Kasumi-1 (cell line): ENCODE results near the gene ZNF383.
"Not testable (repeated sequence)": the region's sequence is repeated elsewhere in the genome, so short reads cannot be mapped to it uniquely, and the experiment has no call there.

ENCODE experiments used
- DNase-seq, 2 experiments: peaks; one replicate each; lab custom pipeline; 2025; lab: John Stamatoyannopoulos, UW

The ZNF383 gene

DNA sequence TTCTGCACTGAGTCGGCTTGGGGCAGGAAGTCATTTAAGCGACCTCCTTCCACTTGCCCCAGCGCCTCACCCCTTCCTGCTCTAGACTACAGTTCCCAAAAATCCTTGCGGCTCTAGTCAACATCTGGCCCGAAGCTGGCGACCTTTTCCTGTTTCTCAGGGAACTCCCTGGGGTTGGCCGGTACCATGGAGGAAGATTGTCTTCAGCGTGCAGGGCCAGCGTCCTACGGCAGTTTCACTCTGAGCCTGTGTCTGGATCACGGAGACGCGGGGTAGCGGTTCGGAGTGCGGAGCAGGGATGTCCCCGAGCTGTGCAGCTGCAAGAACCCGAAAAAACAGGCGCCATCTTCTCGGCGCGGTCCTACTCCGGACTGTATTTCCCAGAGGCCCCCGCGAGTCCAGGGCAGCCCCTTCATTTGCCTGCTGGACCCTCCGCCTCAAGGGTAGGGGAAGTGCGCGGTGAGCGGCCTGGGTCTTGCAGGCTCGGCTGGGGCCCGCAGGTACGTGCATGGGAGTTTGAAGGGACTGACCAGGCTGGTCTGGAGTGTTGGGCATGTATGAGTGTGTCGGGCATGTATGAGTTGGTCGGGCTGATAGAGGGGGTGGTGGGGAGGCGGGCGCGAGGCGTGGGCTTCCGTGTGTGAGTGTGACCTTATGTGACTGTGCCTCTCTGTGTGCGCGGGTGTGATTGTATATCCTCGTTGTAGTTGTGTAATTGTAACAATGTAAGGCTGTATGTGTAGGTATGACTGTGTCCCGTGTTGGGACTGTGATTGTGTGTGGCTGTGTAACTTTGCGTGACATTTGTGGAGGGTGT is at the start of gene ZNF383:
Gene ZNF383 (plus strand): TSS at position 440 of the 817 bp plus-strand sequence. CDS start 12,240 bp downstream, outside the sequence.
- DNase-seq, result peak; percentile 98 to 99

DNA sequence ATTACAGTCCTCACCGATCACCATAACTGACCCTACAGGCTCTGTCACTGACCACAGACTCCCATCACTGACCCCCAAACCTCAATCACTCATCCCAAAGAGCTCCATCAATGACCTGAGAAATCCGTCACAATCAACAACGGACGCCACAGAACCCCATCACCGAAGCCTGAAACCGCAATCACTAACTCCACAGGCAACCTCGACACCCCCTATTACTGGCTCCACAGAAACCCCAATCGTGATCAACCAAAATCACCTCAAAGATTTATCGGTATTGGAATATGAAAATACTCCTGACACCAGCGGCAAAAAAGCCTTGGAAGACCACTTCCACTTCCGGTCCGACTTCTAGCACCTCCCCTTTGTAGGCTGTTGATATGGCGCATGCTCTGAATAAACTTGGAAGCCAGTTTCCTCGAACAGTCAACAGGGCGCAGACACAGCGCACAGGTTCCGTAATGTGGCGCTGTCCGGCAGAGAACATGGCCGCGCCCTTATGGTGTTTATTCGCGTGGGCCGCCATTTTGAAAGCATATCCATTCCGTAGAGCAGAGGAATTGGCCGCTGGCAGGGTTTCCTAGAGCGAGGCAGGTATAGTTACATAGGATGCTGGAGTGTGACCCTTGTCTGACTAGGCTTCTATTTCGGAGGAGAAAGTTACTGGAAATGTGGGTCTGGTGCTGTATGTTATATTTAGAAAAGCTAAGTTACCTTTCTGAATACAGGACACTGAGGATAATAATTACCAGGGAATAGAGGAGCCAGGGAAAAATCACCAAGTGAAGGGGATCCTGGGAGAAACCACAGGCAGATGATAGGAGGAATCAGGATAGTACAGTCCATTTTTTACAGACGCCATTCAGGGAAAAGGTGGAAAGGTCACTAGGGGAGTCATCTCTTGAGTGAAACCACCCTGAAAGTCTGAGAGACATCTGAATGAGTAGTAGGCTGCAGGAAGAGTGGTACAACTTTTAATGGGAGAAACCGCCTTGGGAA is 45.3 kb upstream of the ZNF383 start, which contains the start of gene ZNF585A:
Gene ZNF585A (minus strand): TSS at position 328 of the 999 bp plus-strand sequence. CDS start 2,785 bp downstream, outside the sequence.
- peak; percentile 71 to 76 for DNase-seq

DNA sequence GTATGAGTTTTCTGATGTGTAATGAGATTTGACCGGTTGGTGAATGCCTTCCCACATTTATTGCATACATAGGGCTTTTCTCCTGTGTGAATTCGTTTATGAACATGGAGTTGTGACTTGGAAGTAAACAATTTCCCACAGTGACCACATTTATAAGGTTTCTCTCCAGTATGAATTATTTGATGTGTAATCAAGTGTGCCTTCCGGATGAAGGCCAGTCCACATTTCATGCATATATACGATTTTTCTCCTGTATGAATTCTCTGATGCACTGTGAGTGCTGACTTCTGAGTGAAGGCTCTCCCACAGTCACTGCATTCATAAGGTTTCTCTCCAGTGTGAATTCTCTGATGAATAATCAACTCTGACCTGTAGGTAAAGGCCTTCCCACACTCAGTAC is 31.9 kb upstream of the ZNF383 start:
- not testable (repeated sequence) for DNase-seq

DNA sequence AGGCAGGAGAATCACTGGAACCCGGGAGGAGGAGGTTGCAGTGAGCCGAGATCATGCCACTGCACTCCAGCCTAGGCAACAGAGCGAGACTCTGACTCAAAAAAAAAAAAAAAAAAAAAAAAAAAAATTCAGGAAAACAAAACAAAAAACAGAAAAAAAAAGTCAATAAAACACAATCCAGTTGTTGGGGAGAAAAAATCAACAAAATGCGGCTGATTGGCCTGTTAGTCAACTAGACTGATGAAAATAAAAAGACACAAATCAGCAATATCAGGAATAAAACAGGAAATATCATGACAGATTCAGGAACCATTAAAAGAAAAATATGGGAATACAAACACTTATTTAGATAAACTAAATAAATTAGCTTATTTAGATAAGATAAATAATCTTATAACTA is 22.8 kb upstream of the ZNF383 start:
- DNase-seq, result not testable (repeated sequence)

DNA sequence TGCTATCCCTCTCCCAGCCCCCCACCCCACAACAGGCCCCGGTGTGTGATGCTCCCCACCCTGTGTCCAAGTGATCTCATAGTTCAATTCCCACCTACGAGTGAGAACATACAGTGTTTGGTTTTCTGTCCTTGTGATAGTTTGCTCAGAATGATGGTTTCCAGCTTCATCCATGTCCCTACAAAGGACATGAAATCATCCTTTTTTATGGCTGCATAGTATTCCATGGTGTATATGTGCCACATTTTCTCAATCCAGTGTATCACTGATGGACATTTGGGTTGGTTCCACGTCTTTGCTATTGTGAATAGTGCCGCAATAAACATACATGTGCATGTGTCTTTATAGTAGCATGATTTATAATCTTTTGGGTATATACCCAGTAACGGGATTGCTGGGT is 20.9 kb upstream of the ZNF383 start:
- not testable (repeated sequence) for DNase-seq

DNA sequence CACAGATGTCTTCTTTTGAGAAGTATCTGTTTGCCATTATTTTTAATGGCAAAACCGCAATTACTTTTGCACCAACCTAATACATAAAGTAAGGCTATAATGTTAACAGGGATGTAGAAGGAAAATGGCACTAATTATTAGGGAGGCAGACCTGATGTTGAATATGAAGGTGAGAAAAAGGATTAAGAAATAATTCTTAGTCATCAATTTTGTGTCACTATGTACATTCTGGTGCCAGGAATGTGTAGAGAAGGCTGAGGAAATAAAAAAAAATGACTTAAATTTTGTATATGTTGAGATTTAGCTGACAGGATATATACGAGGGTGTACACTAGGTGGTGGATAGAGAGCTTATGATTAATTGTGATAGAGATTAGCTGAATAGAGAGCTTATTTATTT is 20.2 kb upstream of the ZNF383 start:
- no peak for DNase-seq

DNA sequence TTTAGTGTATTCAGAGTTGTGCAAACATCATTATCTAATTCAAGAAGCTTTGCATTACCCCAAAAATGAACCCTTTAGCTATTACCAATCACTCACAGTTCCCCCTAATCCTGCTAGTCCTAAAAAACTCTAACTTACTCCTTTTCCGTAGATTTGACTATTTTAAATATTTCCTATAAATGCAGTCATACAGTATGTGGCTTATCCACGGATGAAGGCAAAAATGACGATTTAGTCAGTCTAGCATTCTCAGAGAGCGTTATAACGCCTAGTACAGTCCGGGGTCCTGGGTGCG is 587 bp upstream of the ZNF383 start:
- DNase-seq, result no peak

DNA sequence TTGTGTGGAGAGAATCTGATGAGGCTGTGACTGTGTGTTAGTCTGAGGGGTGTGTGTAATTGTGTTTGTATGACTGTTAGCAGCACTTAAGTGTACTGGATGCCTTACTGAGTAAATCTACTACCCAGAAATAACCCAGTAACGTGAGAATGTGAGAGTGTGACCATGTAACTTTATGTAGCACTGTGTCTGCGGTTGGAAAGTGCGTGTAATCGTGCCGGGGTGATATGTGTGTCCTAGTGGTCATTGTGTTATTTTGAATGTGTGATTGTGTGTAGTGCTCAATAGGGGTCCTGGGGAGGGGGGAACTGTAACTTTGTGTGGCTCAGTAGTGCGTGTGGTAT is 550 bp downstream of the ZNF383 start:
- no peak for DNase-seq

DNA sequence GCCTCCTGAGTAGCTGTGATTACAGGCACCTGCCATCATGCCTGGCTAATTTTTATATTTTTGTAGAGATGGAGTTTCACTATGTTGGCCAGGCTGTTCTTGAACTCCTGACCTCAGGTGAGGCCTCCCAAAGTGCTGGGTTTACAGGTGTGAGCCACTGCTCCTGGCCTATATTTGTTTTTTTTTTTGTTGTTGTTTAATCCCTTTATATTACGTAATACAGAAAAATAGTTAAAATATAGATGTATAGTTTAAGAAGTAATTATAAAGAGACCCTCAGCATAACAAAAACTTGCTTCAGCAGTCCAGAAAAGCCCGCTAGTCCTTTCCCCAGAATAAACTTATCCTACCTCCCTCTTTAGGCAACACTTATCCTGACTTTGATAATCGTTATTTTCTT is 2.4 kb downstream of the ZNF383 start:
- no peak for DNase-seq

DNA sequence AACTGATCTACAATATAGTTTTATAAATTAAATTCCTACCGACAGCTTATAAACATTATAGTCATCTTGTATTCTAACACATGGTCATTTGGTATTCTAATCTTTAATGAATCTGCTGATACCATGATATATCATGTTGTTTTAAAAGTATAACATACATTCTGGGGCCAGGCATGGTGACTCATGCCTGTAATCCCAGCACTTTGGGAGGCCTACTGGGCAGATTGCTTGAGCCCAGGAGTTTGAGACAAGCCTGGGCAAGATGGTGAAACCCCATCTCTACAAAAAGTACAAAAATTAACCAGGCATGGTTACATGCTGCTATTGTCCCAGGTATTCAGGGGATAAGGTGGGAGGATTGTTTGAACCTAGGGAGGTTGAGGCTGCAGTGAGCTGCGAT is 3.1 kb downstream of the ZNF383 start:
- no peak for DNase-seq

DNA sequence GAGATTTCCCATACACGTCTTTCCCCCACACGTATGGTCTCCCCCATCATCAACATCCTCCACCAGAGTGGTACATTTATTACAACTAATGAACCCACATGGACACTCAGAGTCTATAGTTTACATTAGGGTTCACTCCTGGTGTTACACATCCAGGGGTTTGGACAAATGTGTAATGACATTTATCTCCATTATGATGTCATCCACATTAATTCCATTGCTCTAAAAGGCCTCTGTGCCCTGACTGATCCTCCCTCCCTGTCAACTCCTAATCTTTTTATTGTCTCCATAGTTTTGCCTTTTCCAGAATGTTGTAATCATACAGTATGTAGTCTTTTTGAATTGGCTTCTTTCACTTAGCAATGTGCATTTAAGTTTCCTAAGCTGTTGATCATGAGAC is 8.2 kb downstream of the ZNF383 start:
- DNase-seq, result no peak

DNA sequence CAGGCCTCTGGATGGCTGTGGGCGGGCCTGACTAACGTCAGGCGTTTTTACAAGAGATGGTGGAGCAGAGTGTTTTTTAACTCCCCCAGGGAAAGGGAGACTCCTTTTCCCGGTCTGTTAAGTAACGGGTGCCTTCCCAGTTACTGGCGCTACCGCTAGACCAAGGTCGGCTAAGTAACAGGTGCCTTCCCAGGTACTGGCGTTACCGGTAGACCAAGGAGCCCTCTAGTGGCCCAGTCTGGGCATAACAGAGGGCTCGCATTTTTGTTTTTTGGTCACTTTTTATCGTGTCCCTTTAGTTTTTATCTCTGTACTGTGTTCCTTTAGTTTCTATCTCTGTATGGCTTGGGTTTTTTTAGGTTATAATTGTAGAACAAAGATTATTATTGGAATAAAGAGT is 10.0 kb downstream of the ZNF383 start:
- DNase-seq, result peak in 1 of 2 experiments; percentile 1

DNA sequence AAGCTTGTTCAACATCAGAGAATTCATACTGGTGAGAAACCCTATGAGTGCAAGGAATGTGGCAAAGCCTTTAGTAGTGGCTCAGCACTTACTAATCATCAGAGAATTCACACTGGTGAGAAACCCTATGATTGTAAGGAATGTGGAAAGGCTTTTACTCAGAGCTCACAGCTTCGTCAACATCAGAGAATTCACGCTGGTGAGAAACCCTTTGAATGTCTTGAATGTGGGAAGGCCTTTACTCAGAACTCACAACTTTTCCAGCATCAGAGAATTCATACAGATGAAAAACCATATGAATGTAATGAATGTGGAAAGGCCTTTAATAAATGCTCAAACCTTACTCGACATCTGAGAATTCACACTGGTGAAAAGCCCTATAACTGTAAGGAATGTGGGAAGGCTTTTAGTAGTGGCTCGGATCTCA is 25.2 kb downstream of the ZNF383 start:
- no peak for DNase-seq

DNA sequence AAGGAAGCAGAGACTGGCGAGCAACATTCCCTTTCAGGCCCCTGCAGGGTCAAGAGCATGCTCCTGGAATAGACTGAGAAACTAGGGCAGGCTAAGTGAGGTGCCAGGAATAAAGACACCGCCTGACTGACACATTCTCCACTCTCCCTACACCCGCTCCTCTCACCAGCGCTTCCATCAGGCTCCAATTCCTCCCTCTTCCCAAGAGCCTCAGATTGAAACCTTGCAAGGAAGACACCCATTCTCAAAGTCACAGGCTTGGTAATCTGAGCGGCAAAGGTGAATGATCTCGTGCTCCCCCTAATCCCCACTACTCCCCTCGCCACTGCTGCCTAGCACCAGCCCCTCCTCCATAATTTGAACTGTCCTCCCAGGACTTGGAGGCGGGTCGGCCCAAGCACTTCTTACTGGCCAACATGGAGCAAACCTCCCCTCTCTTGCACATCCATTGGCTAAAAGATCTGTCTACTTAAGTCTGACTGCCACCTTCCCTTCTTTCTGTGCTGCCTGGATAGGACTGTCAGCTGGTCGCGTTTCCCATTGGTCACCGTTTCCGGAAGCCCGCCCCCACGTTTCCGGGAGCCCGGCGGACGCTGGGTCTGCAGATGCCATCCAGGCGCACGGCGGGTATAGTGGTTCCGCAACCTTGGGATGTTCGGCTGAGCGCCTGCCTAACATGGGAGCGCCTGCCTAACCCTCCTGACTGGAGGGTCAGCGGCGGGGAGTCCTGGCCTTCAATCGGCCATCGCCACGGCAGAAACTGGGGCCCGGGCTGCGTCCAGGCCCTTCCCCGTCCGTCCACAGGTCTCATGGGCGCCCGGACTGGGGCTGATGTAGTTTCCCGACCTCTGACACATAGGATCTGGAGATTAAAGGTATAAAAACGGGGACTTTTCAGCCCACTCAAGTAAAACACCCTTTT is 33.6 kb downstream of the ZNF383 start:
- DNase-seq, result no peak

DNA sequence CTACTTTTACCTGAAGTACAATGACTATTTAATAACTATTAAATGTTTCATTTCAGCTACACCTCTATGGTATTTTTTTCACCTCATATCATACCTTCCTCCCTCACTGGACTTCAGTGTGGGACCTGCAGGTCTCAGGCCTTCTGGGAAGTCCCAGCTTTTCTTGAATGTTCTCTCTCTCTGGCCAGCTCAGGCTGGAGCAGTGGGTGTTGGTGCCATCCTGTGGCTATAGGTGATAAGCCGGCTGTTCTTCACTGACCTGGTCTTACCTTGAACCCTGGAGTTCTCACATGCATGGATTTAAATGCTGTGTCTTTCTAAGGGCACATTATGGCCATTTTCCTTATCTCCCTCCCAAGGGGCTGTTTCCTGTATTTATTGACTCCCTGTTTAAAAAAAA is 45.0 kb downstream of the ZNF383 start:
- not testable (repeated sequence) for DNase-seq

DNA sequence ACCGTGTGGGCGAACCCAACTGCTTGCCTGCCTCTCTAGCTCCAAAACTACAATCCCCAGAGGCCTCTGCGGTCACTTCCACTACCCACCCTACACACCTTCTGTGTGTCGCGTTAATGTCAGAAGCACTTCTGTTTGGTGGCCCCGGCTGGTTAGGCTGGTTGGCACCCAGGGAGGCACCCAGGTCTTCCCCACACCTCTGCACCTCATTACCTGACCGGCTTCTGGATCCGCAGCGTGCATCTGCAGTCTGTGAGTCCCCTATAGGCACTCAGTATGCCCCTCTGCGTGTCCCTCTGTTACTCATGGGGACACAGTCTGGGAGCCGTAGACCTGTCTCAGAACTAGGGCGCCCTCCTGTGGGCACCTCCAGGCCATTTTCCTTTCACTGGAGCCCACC is 49.0 kb downstream of the ZNF383 start:
- DNase-seq, result not testable (repeated sequence)

DNA sequence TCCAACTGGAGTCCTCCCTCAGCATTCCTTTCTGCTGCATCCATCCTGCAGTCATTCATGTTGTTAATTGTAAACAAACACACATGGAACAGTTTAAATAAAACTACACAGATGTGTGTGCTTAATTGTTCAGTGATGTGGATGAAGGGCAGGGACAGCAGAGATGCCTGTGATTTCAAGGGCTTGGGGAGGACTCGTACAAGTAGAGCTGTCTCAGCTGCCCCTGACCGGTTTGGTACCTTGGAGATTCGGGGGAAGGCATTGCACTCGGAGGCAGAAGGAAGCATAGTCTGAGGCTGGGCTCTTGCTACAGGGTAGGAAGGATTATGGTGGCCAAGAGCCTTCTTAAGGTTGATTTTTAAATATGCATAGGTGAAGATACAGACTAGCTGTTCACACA is 49.7 kb downstream of the ZNF383 start:
- not testable (repeated sequence) for DNase-seq

DNA sequence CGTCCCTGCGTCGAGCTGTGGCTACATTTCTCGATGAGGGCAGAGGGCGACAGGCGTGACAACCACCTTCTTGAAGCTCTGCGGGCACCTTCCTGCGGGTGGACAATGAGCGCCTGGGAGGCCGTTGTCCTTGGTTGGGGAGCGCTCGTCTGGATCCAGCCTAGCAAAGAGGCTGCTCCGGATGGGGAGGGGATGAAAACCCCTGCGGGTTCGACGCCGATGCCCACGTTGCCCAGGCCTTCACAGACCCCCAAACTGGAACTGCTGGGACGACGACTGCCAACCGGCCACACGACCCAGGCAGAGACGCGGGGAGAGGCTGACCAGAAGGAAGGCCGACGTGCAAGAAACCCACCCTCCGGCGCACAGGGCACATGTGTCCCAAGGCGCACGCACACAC is 62.6 kb downstream of the ZNF383 start:
- not testable (repeated sequence) for DNase-seq

DNA sequence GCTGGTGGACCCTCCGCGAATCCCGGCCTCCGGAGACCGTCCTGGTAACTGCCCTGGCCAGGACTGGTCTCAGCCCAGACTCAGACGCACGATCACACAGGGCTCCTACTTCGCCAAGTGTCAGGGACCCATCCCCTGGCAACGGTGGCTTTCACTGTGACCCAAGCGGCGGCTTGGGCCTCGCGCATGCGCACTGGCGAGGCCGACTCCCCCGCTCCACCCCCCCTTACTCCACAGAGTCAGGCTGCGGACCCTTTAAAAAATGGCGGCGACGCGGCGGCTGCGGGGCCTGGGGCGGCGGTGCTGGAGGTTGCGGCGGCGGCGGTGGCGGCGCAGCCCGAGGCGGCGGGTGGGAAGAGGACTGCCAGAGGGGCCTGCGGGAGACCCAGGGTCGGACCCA is 66.0 kb downstream of the ZNF383 start:
- not testable (repeated sequence) for DNase-seq

DNA sequence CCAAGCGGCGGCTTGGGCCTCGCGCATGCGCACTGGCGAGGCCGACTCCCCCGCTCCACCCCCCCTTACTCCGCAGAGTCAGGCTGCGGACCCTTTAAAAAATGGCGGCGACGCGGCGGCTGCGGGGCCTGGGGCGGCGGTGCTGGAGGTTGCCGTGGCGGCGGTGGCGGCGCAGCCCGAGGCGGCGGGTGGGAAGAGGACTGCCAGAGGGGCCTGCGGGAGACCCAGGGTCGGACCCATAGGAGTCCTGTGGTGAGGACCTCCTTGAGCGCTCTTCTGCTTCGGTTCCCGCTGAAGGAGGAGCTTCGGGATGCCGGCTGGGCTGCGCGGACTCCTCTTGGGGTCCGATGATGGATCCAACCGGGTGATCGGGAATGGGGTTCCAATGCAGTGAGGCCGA is 71.2 kb downstream of the ZNF383 start:
- not testable (repeated sequence) for DNase-seq
